ENCODE data around the gene EXOC4. TPM values are rescaled to one million over a fixed set of nuclear protein-coding genes. Genes with fewer than 3 reads are reported as not detected.

Gene EXOC4
- total and polyA plus RNA-seq, 2 of the 8 experiments (the other 6 are each of a cell fraction or from before 2014, with no cell fraction given) = 27.0 to 67.3 TPM

DNA sequence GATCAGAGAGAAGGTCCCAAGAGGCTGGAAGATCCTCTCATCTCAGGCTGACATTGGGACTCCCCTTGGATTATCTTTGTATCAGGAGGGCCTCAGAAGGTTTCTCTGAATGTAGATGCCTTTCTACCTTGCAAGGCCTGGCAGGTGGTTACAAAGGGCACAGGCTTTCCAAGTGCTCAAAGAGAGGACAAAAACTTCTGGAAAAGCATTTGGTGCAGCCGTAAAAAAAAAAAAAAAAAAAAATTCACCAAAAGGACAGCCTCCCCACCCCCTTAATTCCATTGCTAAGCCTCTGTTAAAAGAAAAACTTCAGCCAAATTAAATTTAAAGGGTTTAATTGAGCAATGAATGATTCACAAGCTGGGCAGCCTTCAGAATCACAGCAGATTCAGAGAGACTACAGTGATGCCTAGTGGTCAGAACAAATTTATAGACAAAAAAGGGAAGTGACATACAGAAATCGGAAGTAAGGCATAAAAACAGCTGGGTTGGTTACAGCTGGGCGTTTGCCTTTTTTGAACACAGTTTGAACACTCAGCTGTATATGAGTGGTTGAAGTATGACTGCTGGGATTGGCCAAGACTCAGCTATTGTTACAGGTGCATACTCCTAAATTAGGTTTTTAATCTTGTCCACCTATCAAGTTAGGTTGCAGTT, 831.7 kb downstream of the EXOC4 start:
- Histone ChIP-seq H3K27ac (ENCODE audit: low read depth, low read length) (no peak overlapping the region), H3K18ac (ENCODE audit: extremely low read depth, low read length) (no peak overlapping the region), H4K91ac (replicated peaks; ENCODE audit: insufficient read length, low read length) (no peak overlapping the region), H2BK120ac (replicated peaks; ENCODE audit: low read depth, low read length) (no peak overlapping the region), H4K8ac (ENCODE audit: extremely low read depth, insufficient read depth, low read length) (no peak overlapping the region), H4K20me1 (replicated peaks in 1 of 2; ENCODE audit: control insufficient read depth in 1 of 2, insufficient read depth in 2 of 2, low read length in 2 of 2) (no peaks in the 10 kb centered on the region), H3K27me3 (replicated peaks in 1 of 4; ENCODE audit: control insufficient read depth in 3 of 4, extremely low read depth in 1 of 4, insufficient read depth in 3 of 4, low read length in 3 of 4) (no peaks in the 10 kb centered on the region), H2BK12ac (ENCODE audit: low read depth, low read length) (no peak overlapping the region), H3K4me3 (ENCODE audit: extremely low read depth in 1 of 4, insufficient read depth in 2 of 4, low read depth in 3 of 4, low read length in 4 of 4) (no peak overlapping the region), H2AK5ac (ENCODE audit: low read depth, low read length) (no peak overlapping the region), H3K9ac (replicated peaks in 1 of 4; ENCODE audit: extremely low read depth in 1 of 4, low read depth in 3 of 4, low read length in 3 of 4) (no peak overlapping the region), H3K23ac (ENCODE audit: insufficient read length) (no peak overlapping the region), H4K5ac (ENCODE audit: insufficient read length, low read depth, low read length) (no peak overlapping the region), H3K4me2 (ENCODE audit: insufficient read depth in 1 of 2, low read depth in 2 of 2, low read length in 2 of 2) (no peak overlapping the region), H3K36me3 (ENCODE audit: control insufficient read depth in 2 of 4, insufficient read depth in 4 of 4, low read length in 3 of 4) (peaks cover 0 to 6% (median 0%) of the 10 kb centered on the region in 4 experiments; a peak in 2 of 8 replicates), H3K4ac (replicated peaks; ENCODE audit: insufficient read length, low read depth, low read length) (no peak overlapping the region), H3K56ac (replicated peaks; ENCODE audit: insufficient read length, low read depth, low read length) (no peak overlapping the region), H2BK15ac (ENCODE audit: low read length) (no peak overlapping the region), H3K79me1 (ENCODE audit: low read depth, low read length) (no peaks in the 10 kb centered on the region), H3K79me2 (ENCODE audit: control insufficient read depth in 1 of 2, insufficient read depth in 2 of 2, low read length in 2 of 2) (no peaks in the 10 kb centered on the region), H2BK5ac (ENCODE audit: low read depth, low read length) (no peak overlapping the region), H2BK20ac (ENCODE audit: low read length) (no peak overlapping the region), H3K9me3 (ENCODE audit: insufficient read depth in 2 of 2, low read depth in 1 of 2, low read length in 1 of 2) (peaks cover 23 to 25% of the 10 kb centered on the region in 2 experiments), H3K14ac (ENCODE audit: insufficient read length) (no peak overlapping the region), H3K4me1 (replicated peaks in 1 of 4; ENCODE audit: control insufficient read depth in 3 of 4, insufficient read depth in 4 of 4, low read length in 3 of 4) (no peaks in the 10 kb centered on the region), H3K23me2 (ENCODE audit: low read depth, low read length) (no peaks in the 10 kb centered on the region), H2AFZ (ENCODE audit: low read length) (no peak overlapping the region)
- ChIA-PET CTCF (ENCODE audit: partially characterized antibody) (interaction anchor here (1.1 kb wide), 1 partner anchor 16 kb away, joined by 3 read pairs; no protein-coding TSS in a partner anchor), POLR2A (ENCODE audit: partially characterized antibody) (no interaction called here)
- TF ChIP-seq ASH2L (IDR thresholded peaks at IDR 0.05; ENCODE audit: low read length) (no peak), TCF12 (IDR thresholded peaks at IDR 0.05; ENCODE audit: low read depth, low read length) (no peak), CTBP2 (IDR thresholded peaks at IDR 0.05; ENCODE audit: borderline replicate concordance, insufficient read depth, insufficient read length, low read length) (no peak), SP2 (IDR thresholded peaks at IDR 0.05; ENCODE audit: low read length) (no peak), SP4 (IDR thresholded peaks at IDR 0.05; ENCODE audit: low read length) (no peak), NANOG (IDR thresholded peaks at IDR 0.05; ENCODE audit: insufficient read depth, low read depth, low read length, poor library complexity, severe bottlenecking) (no peak)
- TF ChIP-seq, protein P1, sequence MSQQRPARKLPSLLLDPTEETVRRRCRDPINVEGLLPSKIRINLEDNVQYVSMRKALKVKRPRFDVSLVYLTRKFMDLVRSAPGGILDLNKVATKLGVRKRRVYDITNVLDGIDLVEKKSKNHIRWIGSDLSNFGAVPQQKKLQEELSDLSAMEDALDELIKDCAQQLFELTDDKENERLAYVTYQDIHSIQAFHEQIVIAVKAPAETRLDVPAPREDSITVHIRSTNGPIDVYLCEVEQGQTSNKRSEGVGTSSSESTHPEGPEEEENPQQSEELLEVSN (IDR thresholded peaks at IDR 0.05) = no peak
- no peak for FAIRE-seq
- no peak for DNase-seq (ENCODE audit: low read depth in 1 of 2, low spot score in 2 of 2)
- 96% methylated on average over 2 of the region's 3 CpGs; no CpG with 5 or more reads in 1 of the 2 experiments for WGBS, 2 experiments (ENCODE audit: extremely low coverage in 1 of 2, insufficient coverage in 1 of 2, insufficient read length in 1 of 2, insufficient replicate concordance in 2 of 2, low coverage in 1 of 2, low lambda C conversion rate in 2 of 2, missing lambda C conversion rate in 1 of 2)
